ENCODE data around the gene DCC. TPM values are rescaled to one million over a fixed set of nuclear protein-coding genes. Genes with fewer than 3 reads are reported as not detected.
A peak's percentile ranks its signal among the peaks of the same experiment; 100 is the strongest.

Gene DCC
- polyA plus RNA-seq, 4 donors = 7.6 to 13.7 (median 9.5) TPM

- DNase-seq (ENCODE audit: low read depth in 4 of 4, low spot score in 2 of 4) = no peak
Measured at GRCh38 chr18:52874774-52875173, 534.8 kb downstream of the DCC start.

- DNase-seq (ENCODE audit: low read depth in 4 of 4, low spot score in 2 of 4) = no peak
Measured at GRCh38 chr18:52875725-52876124, 535.7 kb downstream of the DCC start.

GRCh38 chr18:52888014-52888413 is 548.0 kb downstream of the DCC start:
- no peak for DNase-seq (ENCODE audit: low read depth in 4 of 4, low spot score in 2 of 4)

GRCh38 chr18:52894801-52895200 is 554.8 kb downstream of the DCC start:
- no peak for DNase-seq (ENCODE audit: low read depth in 4 of 4, low spot score in 2 of 4)

GRCh38 chr18:52897611-52898484 is 557.9 kb downstream of the DCC start:
- no peak for DNase-seq (ENCODE audit: low read depth in 4 of 4, low spot score in 2 of 4)

GRCh38 chr18:52898485-52899058 is 558.6 kb downstream of the DCC start:
- no peak for DNase-seq (ENCODE audit: low read depth in 4 of 4, low spot score in 2 of 4)

- no peak for DNase-seq (ENCODE audit: low read depth in 4 of 4, low spot score in 2 of 4)
Measured at GRCh38 chr18:52902188-52902587, 562.2 kb downstream of the DCC start.

GRCh38 chr18:52903857-52904256 is 563.9 kb downstream of the DCC start:
- DNase-seq (ENCODE audit: low read depth in 4 of 4, low spot score in 2 of 4) = peak; percentile 13 to 39 (median 22)

GRCh38 chr18:52907543-52908308 is 567.7 kb downstream of the DCC start:
- DNase-seq (ENCODE audit: low read depth in 4 of 4, low spot score in 2 of 4) = no peak

GRCh38 chr18:52914148-52914547 is 574.2 kb downstream of the DCC start:
- no peak for DNase-seq (ENCODE audit: low read depth in 4 of 4, low spot score in 2 of 4)

GRCh38 chr18:52920665-52921064 is 580.7 kb downstream of the DCC start:
- no peak for DNase-seq (ENCODE audit: low read depth in 4 of 4, low spot score in 2 of 4)

GRCh38 chr18:52933356-52933755 is 593.4 kb downstream of the DCC start:
- no peak for DNase-seq (ENCODE audit: low read depth in 4 of 4, low spot score in 2 of 4)

- DNase-seq (ENCODE audit: low read depth in 4 of 4, low spot score in 2 of 4) = no peak
Measured at GRCh38 chr18:52936931-52937330, 596.9 kb downstream of the DCC start.

GRCh38 chr18:52937840-52938239 is 597.8 kb downstream of the DCC start:
- no peak for DNase-seq (ENCODE audit: low read depth in 4 of 4, low spot score in 2 of 4)

- no peak for DNase-seq (ENCODE audit: low read depth in 4 of 4, low spot score in 2 of 4)
Measured at GRCh38 chr18:52945552-52945951, 605.6 kb downstream of the DCC start.

GRCh38 chr18:52948868-52949444 is 609.0 kb downstream of the DCC start:
- DNase-seq (ENCODE audit: low read depth in 4 of 4, low spot score in 2 of 4) = peak in 3 of 4 donors; percentile 4 to 19 (median 9)

- no peak for DNase-seq (ENCODE audit: low read depth in 4 of 4, low spot score in 2 of 4)
Measured at GRCh38 chr18:52950155-52950554, 610.2 kb downstream of the DCC start.

- no peak for DNase-seq (ENCODE audit: low read depth in 4 of 4, low spot score in 2 of 4)
Measured at GRCh38 chr18:52953387-52953786, 613.4 kb downstream of the DCC start.

- DNase-seq (ENCODE audit: low read depth in 4 of 4, low spot score in 2 of 4) = no peak
Measured at GRCh38 chr18:52963481-52963880, 623.5 kb downstream of the DCC start.

GRCh38 chr18:52970686-52971085 is 630.7 kb downstream of the DCC start:
- DNase-seq (ENCODE audit: low read depth in 4 of 4, low spot score in 2 of 4) = no peak

- DNase-seq (ENCODE audit: low read depth in 4 of 4, low spot score in 2 of 4) = no peak
Measured at GRCh38 chr18:52971097-52971496, 631.1 kb downstream of the DCC start.
